AG04449 (cell line): Measurements from ENCODE around the gene PPM1B.

ENCODE experiments used
- CTCF ChIA-PET: fragments of 350-600 bp; formaldehyde crosslinking; extraction: SDS; loops from one replicate; lab custom pipeline; 2021; ENCODE audit warnings: antibody characterized with exemption; lab: Yijun Ruan, JAX
- POLR2A ChIA-PET: fragments of 400-600, 350-600 bp; formaldehyde crosslinking; extraction: SDS; loops from one replicate; lab custom pipeline; 2020; ENCODE audit warnings: antibody characterized with exemption, inconsistent platforms; lab: Yijun Ruan, JAX
- DNase-seq: peaks from one replicate; pipeline ENCODE4 v3.0.0-alpha.2; 2010; ENCODE audit warnings: low read depth, low spot score
- H3K4me3 ChIP-seq: 2 replicates; pipeline ENCODE4 v1.5.1; 2011; ENCODE audit warnings: low read depth, mild to moderate bottlenecking, control low read depth, low read length
- CTCF ChIP-seq: IDR thresholded peaks from one replicate; pipeline ENCODE4 v1.5.1; 2011; ENCODE audit warnings: mild to moderate bottlenecking, moderate library complexity, low read length, control low read depth, inconsistent platforms; ENCODE audit not compliant: insufficient read depth; ENCODE audit errors: missing control alignments

The PPM1B gene

GRCh38 chr2:44226753-44227152, 58.1 kb downstream of the PPM1B start:
- TF ChIP-seq CTCF = no peak
- no peak for DNase-seq
- ChIA-PET CTCF (interaction anchor here (0.9 to 2.2 kb wide), 2 partner anchors 16 to 20 kb away, joined by 3 to 6 read pairs; no protein-coding TSS in a partner anchor), POLR2A (no interaction called here)
- H3K4me3 ChIP-seq = no peak overlapping the region

- ChIA-PET POLR2A (no interaction called here), CTCF (interaction anchor here (1.8 to 2.0 kb wide), 2 partner anchors 10 to 12 kb away, joined by 4 to 5 read pairs; no protein-coding TSS in a partner anchor)
- TF ChIP-seq CTCF = no peak
- no peak for DNase-seq
- no peak overlapping the region for H3K4me3 ChIP-seq
These were observed 61.7 kb downstream of the PPM1B start for GRCh38 chr2:44230378-44230777.

- no peak overlapping the region for H3K4me3 ChIP-seq
- ChIA-PET CTCF (interaction anchor here (0.7 to 2.1 kb wide), 5 partner anchors 10 to 147 kb away, joined by 3 to 11 read pairs (median 4); no protein-coding TSS in a partner anchor), POLR2A (no interaction called here)
- DNase-seq = peak; percentile 24
- no peak for TF ChIP-seq CTCF
These were observed 64.9 kb downstream of the PPM1B start for GRCh38 chr2:44233450-44234128.

GRCh38 chr2:44237221-44237620, 68.5 kb downstream of the PPM1B start:
- DNase-seq = no peak
- TF ChIP-seq CTCF = no peak
- POLR2A ChIA-PET = no interaction called here
- CTCF ChIA-PET = interaction anchor here (0.9 to 1.6 kb wide), 4 partner anchors 8 to 718 kb away, joined by 3 to 5 read pairs (median 4); no protein-coding TSS in a partner anchor
- H3K4me3 ChIP-seq = no peak overlapping the region

- ChIA-PET POLR2A (no interaction called here), CTCF (interaction anchor here (0.7 to 4.2 kb wide), 23 partner anchors 9 to 713 kb away, joined by 3 to 26 read pairs (median 6); partner anchors contain the start of genes CAMKMT and PREPL)
- TF ChIP-seq CTCF = no peak
- no peak for DNase-seq
- H3K4me3 ChIP-seq = no peak overlapping the region
These were observed 74.2 kb downstream of the PPM1B start for GRCh38 chr2:44242904-44243303.

- H3K4me3 ChIP-seq = peak overlapping the region; percentile 33
- peak; percentile 33 for TF ChIP-seq CTCF
- CTCF ChIA-PET = interaction anchor here (0.7 to 4.2 kb wide), 16 partner anchors 9 to 712 kb away, joined by 3 to 26 read pairs (median 6); no protein-coding TSS in a partner anchor
- DNase-seq = no peak
- POLR2A ChIA-PET = no interaction called here
These were observed 75.6 kb downstream of the PPM1B start for GRCh38 chr2:44244135-44244871.
